Karpas-422 (cell line): Measurements from ENCODE around the gene BTNL9. TPM values are rescaled to one million over a fixed set of nuclear protein-coding genes. Genes with fewer than 3 reads are reported as not detected.

Experiments
- DNase-seq: peaks from one replicate; pipeline ENCODE4 v3.0.0-alpha.2; 2015
- H2AFZ ChIP-seq: fragments of 200-600 bp; sonication (generic); 2 replicates; pipeline ENCODE4 v1.6.1; 2014; ENCODE audit warnings: antibody characterized with exemption, low read length, mixed read lengths
- H3K27ac ChIP-seq: fragments of 200-600 bp; sonication (generic); 2 replicates; pipeline ENCODE4 v1.5.1; 2014; ENCODE audit warnings: mild to moderate bottlenecking, low read length, moderate library complexity
- H3K27me3 ChIP-seq: fragments of 200-600 bp; sonication (generic); 2 replicates; pipeline ENCODE4 v1.6.1; 2014; ENCODE audit warnings: low read length, mixed read lengths
- H3K36me3 ChIP-seq: fragments of 200-600 bp; sonication (generic); 2 replicates; pipeline ENCODE4 v1.6.1; 2014; ENCODE audit warnings: low read length, mixed read lengths; ENCODE audit not compliant: insufficient read depth
- H3K4me1 ChIP-seq: fragments of 200-600 bp; sonication (generic); 2 replicates; pipeline ENCODE4 v1.6.1; 2014; ENCODE audit warnings: mild to moderate bottlenecking, low read length, mixed read lengths
- H3K4me2 ChIP-seq: fragments of 200-600 bp; sonication (generic); 2 replicates; pipeline ENCODE4 v1.6.1; 2014; ENCODE audit warnings: low read length, low read depth, mild to moderate bottlenecking; ENCODE audit not compliant: poor library complexity, severe bottlenecking
- H3K4me3 ChIP-seq: fragments of 200-600 bp; sonication (generic); 2 replicates; pipeline ENCODE4 v1.5.1; 2014; ENCODE audit warnings: mild to moderate bottlenecking, antibody characterized with exemption, low read length, mixed read lengths
- H3K79me2 ChIP-seq: fragments of 200-600 bp; sonication (generic); 2 replicates; pipeline ENCODE4 v1.6.1; 2014; ENCODE audit warnings: mild to moderate bottlenecking, low read length, mixed read lengths
- H3K9ac ChIP-seq: fragments of 200-600 bp; sonication (generic); 2 replicates; pipeline ENCODE4 v1.6.0; 2014; ENCODE audit warnings: low read length
- H3K9me2 ChIP-seq: fragments of 200-600 bp; sonication (generic), shearing (Covaris generic); replicated peaks from 2 replicates; pipeline ENCODE4 v1.6.0; 2014; ENCODE audit warnings: mild to moderate bottlenecking, low read length, moderate library complexity; ENCODE audit not compliant: insufficient read depth
- H3K9me3 ChIP-seq: fragments of 300-700, 200-600 bp; sonication (generic); 2 replicates; pipeline ENCODE4 v1.6.1; 2014; ENCODE audit warnings: low read length, mixed read lengths
- H4K20me1 ChIP-seq: fragments of 200-600 bp; sonication (generic); 2 replicates; pipeline ENCODE4 v1.6.1; 2014; ENCODE audit warnings: mild to moderate bottlenecking, antibody characterized with exemption, low read length, low read depth; ENCODE audit not compliant: insufficient read depth
- total RNA-seq: library from RNA; depleted of rRNA; stranded (reverse); fragments of >200 nt; shearing (Covaris generic); gene quantifications from 2 replicates; pipeline ENCODE4 v1.2.3, GENCODE V29; 2014; ENCODE audit warnings: low replicate concordance

BTNL9 gene
- total RNA-seq, 1 experiment from 2014 or later = not detected

DNA sequence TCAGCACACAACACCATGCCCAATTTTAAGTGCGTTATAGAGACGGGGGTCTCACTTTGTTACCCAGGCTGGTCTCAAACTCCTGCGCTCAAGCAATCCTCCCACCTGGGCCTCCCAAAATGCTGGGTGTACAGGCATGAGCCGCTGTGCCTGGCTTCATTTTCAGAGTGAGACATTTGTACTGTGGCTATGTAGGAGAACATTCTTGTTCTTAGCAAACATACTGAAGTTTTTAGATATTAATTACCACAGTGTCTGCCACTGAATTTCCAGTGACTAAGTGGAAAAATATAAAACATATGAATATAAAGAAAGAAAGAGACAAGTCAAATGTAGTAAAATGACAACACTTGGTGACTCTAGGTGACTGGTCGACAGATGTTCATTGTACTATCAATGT lies 20.9 kb downstream of the BTNL9 start:
- H4K20me1 ChIP-seq = no peaks in the 10 kb centered on the region
- no peak overlapping the region for H3K4me2 ChIP-seq
- no peaks in the 10 kb centered on the region for H3K79me2 ChIP-seq
- H3K27me3 ChIP-seq = no peaks in the 10 kb centered on the region
- H3K27ac ChIP-seq = no peak overlapping the region
- no peak for DNase-seq
- no peaks in the 10 kb centered on the region for H3K9me2 ChIP-seq
- H3K36me3 ChIP-seq = no peaks in the 10 kb centered on the region
- no peaks in the 10 kb centered on the region for H3K4me1 ChIP-seq
- no peaks in the 10 kb centered on the region for H3K9me3 ChIP-seq
- H3K9ac ChIP-seq = no peak overlapping the region
- H3K4me3 ChIP-seq = no peak overlapping the region
- H2AFZ ChIP-seq = no peak overlapping the region

DNA sequence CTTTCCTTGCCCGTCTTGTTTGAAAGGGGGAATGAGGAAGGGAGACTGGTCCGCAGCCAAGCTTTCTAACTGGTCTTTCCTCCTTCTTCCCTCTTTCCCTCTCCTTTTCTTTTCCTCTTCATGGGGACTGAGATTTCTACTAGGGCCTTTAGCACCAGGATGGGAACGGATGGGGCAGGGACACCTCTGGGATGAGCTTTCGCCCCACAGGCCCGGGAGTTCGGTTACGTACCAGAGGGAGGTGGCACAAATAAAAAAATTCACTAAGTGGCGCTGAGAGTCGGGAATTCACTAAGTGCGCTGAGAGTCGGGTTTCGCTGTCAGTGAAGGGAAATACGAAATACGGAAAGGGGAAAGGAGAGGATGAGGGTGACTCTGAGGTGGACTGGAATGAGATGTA lies 21.6 kb downstream of the BTNL9 start:
- no peak overlapping the region for H3K4me2 ChIP-seq
- DNase-seq = no peak
- H2AFZ ChIP-seq = no peak overlapping the region
- no peaks in the 10 kb centered on the region for H3K27me3 ChIP-seq
- no peak overlapping the region for H3K27ac ChIP-seq
- no peaks in the 10 kb centered on the region for H3K9me2 ChIP-seq
- no peaks in the 10 kb centered on the region for H3K9me3 ChIP-seq
- H3K4me3 ChIP-seq = no peak overlapping the region
- H3K36me3 ChIP-seq = no peaks in the 10 kb centered on the region
- no peaks in the 10 kb centered on the region for H3K4me1 ChIP-seq
- no peaks in the 10 kb centered on the region for H3K79me2 ChIP-seq
- no peak overlapping the region for H3K9ac ChIP-seq
- H4K20me1 ChIP-seq = no peaks in the 10 kb centered on the region

DNA sequence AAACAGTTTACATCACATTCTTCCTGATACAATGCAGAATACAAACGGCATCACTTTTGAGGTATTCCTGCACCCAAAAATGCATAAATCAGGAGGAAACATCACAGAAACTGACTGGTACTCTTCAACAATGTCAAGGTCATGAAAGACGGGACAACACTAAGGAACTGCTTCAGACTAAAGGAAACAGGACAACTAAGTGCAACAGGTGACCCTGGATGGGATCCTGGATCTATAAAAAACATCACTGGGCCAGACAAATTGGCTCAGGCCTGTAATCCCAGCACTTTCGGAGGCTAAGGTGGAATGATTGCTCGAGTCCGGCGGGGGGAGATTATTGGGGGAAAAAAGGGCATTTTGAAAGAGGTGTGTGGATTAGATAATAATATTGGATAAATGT lies 22.6 kb downstream of the BTNL9 start:
- Histone ChIP-seq H3K4me1 (no peaks in the 10 kb centered on the region), H3K9ac (no peak overlapping the region), H3K9me3 (no peaks in the 10 kb centered on the region), H3K27me3 (no peaks in the 10 kb centered on the region), H3K4me3 (no peak overlapping the region), H4K20me1 (no peaks in the 10 kb centered on the region), H2AFZ (no peak overlapping the region), H3K79me2 (no peaks in the 10 kb centered on the region), H3K9me2 (no peaks in the 10 kb centered on the region), H3K36me3 (no peaks in the 10 kb centered on the region), H3K27ac (no peak overlapping the region), H3K4me2 (no peak overlapping the region)
- no peak for DNase-seq

DNA sequence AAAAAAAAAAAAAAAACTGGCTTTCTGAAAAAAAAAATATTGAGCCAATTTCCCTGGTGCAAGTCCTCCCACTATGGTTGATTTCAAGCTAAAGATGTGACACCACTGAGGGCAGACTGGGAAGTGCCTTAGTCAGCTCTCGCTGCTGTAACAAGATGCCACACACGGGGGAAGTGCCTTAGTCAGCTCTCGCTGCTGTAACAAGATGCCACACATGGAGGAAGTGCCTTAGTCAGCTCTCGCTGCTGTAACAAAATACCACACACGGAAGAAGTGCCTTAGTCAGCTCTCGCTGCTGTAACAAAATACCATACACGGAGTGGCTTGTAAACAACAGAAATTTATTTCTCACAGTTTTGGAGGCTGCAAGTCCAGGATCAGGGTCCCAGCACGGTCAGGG lies 23.4 kb downstream of the BTNL9 start:
- Histone ChIP-seq H2AFZ (no peak overlapping the region), H3K9me2 (no peaks in the 10 kb centered on the region), H3K79me2 (no peaks in the 10 kb centered on the region), H3K27me3 (no peaks in the 10 kb centered on the region), H3K4me1 (no peaks in the 10 kb centered on the region), H3K27ac (no peak overlapping the region), H3K9me3 (no peaks in the 10 kb centered on the region), H3K4me2 (no peak overlapping the region), H3K4me3 (no peak overlapping the region), H3K9ac (no peak overlapping the region), H4K20me1 (no peaks in the 10 kb centered on the region), H3K36me3 (no peaks in the 10 kb centered on the region)
- no peak for DNase-seq

- DNase-seq = no peak
- H3K9me3 ChIP-seq = no peaks in the 10 kb centered on the region
- no peak overlapping the region for H3K9ac ChIP-seq
- no peaks in the 10 kb centered on the region for H3K79me2 ChIP-seq
- no peak overlapping the region for H3K4me2 ChIP-seq
- H3K27me3 ChIP-seq = no peaks in the 10 kb centered on the region
- H3K27ac ChIP-seq = no peak overlapping the region
- no peaks in the 10 kb centered on the region for H4K20me1 ChIP-seq
- H3K4me1 ChIP-seq = no peaks in the 10 kb centered on the region
- no peak overlapping the region for H3K4me3 ChIP-seq
- H3K9me2 ChIP-seq = no peaks in the 10 kb centered on the region
- no peaks in the 10 kb centered on the region for H3K36me3 ChIP-seq
- no peak overlapping the region for H2AFZ ChIP-seq
Measured at GRCh38 chr5:181064987-181065386, 24.9 kb downstream of the BTNL9 start.

GRCh38 chr5:181069767-181070491 lies 29.9 kb downstream of the BTNL9 start:
- H3K4me1 ChIP-seq = no peaks in the 10 kb centered on the region
- no peaks in the 10 kb centered on the region for H3K79me2 ChIP-seq
- H3K27me3 ChIP-seq = no peaks in the 10 kb centered on the region
- no peak overlapping the region for H3K27ac ChIP-seq
- no peaks in the 10 kb centered on the region for H3K9me3 ChIP-seq
- no peaks in the 10 kb centered on the region for H3K9me2 ChIP-seq
- no peak overlapping the region for H3K9ac ChIP-seq
- H3K36me3 ChIP-seq = no peaks in the 10 kb centered on the region
- H3K4me3 ChIP-seq = no peak overlapping the region
- no peak for DNase-seq
- no peak overlapping the region for H2AFZ ChIP-seq
- no peaks in the 10 kb centered on the region for H4K20me1 ChIP-seq
- no peak overlapping the region for H3K4me2 ChIP-seq

- no peak for DNase-seq
- Histone ChIP-seq H3K4me2 (no peak overlapping the region), H3K27ac (no peak overlapping the region), H3K4me3 (no peak overlapping the region), H2AFZ (no peak overlapping the region), H3K9me2 (no peaks in the 10 kb centered on the region), H3K9ac (no peak overlapping the region), H3K4me1 (no peaks in the 10 kb centered on the region), H3K79me2 (no peaks in the 10 kb centered on the region), H4K20me1 (no peaks in the 10 kb centered on the region), H3K36me3 (no peaks in the 10 kb centered on the region), H3K9me3 (no peaks in the 10 kb centered on the region), H3K27me3 (no peaks in the 10 kb centered on the region)
Measured at GRCh38 chr5:181070523-181070922, 30.5 kb downstream of the BTNL9 start.

DNA sequence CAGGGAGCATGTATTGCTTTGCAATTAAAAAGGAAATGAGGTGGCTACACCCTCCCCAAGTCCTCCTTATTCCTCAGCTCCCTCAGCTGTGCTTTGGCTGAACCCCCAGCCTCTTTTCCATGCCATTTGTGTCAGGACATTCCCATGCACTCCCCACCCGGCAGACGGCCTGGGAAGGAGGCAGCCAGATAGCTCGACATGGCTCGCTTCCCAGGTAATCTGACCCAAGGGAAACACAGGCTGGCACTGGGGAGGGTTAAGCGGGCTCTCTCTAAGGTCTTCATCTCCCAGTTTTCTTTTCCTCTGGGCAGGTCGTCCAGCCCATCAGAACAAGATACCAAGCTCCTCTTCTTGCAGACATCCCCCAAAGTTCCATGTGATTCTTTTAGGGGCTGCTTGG lies 31.2 kb downstream of the BTNL9 start:
- Histone ChIP-seq H3K27me3 (no peaks in the 10 kb centered on the region), H3K4me3 (no peak overlapping the region)

More for the DNA sequence above, 31.2 kb downstream of the BTNL9 start:
- no peak overlapping the region for H3K4me2 ChIP-seq
- H3K4me1 ChIP-seq = no peaks in the 10 kb centered on the region
- H3K9ac ChIP-seq = no peak overlapping the region
- no peaks in the 10 kb centered on the region for H3K9me2 ChIP-seq
- H3K36me3 ChIP-seq = no peaks in the 10 kb centered on the region
- no peak overlapping the region for H2AFZ ChIP-seq
- H3K79me2 ChIP-seq = no peaks in the 10 kb centered on the region
- no peaks in the 10 kb centered on the region for H4K20me1 ChIP-seq
- DNase-seq = no peak
- H3K27ac ChIP-seq = no peak overlapping the region
- no peaks in the 10 kb centered on the region for H3K9me3 ChIP-seq
